Subcutaneous adipose tissue (tissue), 4 donors: Measurements from ENCODE around the gene ANXA11. TPM values are rescaled to one million over a fixed set of nuclear protein-coding genes. Genes with fewer than 3 reads are reported as not detected.

Source experiments
- CTCF ChIP-seq: fragments of 450-650 bp; IDR thresholded peaks from one replicate; pipeline ENCODE4 v1.5.1; 2016; ENCODE audit warnings: low read depth, mild to moderate bottlenecking, control low read depth, antibody characterized with exemption, moderate library complexity
- total RNA-seq, 4 donors: library from RNA; depleted of rRNA; stranded (reverse); fragments of >200 nt; gene quantifications; one replicate each; pipeline ENCODE4 v1.1.0, GENCODE V29; 2016

Gene ANXA11
- total RNA-seq, 4 donors from 2014 or later, result 119 to 171 (median 140) TPM

- TF ChIP-seq CTCF, result no peak
Measured at GRCh38 chr10:80191589-80192270, 13.6 kb downstream of the ANXA11 start.

- TF ChIP-seq CTCF, result no peak
Measured at GRCh38 chr10:80188713-80189112, 16.6 kb downstream of the ANXA11 start.

GRCh38 chr10:80187465-80188409 is 17.6 kb downstream of the ANXA11 start:
- no peak for TF ChIP-seq CTCF

GRCh38 chr10:80187060-80187459 is 18.3 kb downstream of the ANXA11 start:
- no peak for TF ChIP-seq CTCF

- TF ChIP-seq CTCF, result no peak
Measured at GRCh38 chr10:80186364-80187012, 18.8 kb downstream of the ANXA11 start.

DNA sequence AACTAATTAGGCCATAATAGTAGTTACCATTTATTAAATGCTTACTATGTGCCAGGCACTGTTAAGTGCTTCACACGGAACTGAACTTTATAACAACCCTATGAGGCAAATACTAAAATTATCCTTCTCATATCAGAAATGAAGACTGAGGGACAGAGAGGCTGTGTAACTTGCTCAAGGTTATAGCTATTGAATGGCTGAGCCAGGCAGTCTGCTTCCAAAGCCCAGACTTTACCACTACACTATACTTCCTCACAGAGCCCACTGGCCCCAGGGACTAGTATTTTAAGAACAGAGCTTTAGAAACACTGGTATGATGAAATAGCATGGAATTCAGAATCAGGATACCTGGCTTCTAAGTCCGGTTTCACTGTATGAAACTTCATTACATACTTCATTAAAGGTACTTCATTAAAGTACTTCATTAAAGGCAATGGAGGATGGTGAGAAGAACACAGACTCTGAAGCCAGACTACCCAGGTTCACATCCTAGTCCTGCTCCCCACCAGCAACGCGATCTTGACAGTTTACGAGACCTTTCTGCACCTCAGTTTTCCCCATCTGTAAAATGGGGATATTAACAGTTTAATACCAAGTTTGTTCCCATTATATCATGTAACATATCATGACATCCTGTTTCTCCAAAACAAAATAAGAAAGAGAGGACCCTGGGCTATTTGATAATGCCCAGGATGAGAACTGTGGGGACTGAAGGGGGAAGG is 19.6 kb downstream of the ANXA11 start:
- TF ChIP-seq CTCF, result no peak
